GM19395 (cell line): ENCODE results near the gene S100A14.

Source experiments
- ATAC-seq: cut with Tn5 transposase; IDR thresholded peaks from one replicate; pipeline ENCODE4 v1.9.1; 2021; ENCODE audit warnings: mild to moderate bottlenecking, moderate library complexity; ENCODE audit not compliant: unreplicated experiment

The S100A14 gene

DNA sequence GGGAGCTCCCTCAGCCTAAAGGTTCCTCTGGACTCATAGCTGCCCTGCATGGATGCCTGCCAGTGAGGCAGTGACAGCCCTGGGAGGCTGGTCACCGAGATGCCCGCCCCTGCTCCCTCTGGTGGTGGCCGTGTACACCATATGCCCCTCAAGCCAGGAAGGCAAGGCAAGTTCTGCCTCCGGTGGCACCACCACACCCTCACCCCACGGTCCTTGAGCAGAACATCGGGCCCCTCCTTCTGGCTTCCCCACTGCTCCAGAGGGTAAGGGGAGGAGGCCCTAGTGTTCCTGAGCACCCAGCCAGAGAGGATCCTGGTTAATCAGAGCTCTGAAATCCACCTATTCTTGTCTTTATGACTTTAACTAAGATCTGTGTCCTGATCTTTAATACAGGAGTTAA is 1.5 kb upstream of the S100A14 start:
- no peak for ATAC-seq

DNA sequence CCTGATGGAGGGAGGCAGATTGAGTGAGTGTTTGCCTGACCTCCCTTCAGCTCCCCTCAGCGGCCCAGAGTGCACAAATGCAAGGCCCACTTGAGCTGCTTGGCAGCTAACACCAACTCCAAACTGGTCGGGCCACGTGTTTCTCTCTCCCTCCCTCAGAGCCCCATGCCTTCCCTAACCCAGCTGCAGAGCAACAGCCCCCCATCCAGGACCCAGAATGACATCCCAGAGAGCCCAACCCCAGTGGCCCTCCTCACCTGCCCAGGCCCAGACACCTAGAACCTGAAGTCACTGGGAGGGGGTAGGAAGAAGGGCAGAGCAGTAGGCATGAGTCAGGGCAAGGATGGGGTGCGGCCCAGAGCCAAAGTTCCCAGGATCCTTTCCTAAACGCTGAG is 789 bp upstream of the S100A14 start:
- ATAC-seq: no peak

DNA sequence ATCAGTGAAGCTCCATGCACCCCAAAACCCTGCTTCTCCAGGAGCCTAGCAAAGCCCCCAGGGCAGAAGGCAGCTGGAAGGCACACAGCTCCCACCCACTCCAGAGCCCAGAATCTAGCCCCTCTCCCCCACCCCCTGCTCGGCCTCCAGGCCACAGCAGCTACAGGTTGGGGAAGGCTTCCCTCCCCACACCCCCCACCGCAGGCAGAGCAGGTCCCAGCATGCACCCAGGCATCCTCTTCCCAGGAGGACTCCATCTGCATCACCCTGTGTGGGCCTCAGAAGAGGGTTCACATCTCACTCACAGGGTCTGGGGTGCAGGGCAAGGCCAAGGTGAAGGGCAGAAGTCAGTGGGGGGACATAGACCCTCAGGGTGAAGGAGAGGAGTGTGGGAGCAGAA is 719 bp downstream of the S100A14 start:
- ATAC-seq: no peak

DNA sequence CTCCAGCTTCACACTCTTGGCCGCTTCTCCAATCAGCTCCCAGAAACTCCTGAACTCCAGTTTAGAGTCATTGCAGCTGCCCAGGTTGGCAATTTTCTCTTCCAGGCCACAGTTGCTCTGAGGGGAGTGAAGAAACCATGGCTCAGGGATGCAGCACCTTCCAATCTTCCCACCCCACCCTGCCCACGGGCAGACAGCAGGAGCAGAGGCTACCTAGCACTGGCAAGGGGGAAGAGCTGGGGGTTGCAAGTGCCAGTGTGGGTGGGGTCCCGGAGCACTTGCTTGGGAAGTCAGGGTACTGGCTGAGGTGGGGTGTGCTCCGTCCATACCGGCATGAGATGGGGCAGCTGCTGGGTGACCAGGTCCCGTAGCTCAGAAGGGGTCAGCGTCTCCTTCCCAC is 1.2 kb downstream of the S100A14 start:
- ATAC-seq: no peak

DNA sequence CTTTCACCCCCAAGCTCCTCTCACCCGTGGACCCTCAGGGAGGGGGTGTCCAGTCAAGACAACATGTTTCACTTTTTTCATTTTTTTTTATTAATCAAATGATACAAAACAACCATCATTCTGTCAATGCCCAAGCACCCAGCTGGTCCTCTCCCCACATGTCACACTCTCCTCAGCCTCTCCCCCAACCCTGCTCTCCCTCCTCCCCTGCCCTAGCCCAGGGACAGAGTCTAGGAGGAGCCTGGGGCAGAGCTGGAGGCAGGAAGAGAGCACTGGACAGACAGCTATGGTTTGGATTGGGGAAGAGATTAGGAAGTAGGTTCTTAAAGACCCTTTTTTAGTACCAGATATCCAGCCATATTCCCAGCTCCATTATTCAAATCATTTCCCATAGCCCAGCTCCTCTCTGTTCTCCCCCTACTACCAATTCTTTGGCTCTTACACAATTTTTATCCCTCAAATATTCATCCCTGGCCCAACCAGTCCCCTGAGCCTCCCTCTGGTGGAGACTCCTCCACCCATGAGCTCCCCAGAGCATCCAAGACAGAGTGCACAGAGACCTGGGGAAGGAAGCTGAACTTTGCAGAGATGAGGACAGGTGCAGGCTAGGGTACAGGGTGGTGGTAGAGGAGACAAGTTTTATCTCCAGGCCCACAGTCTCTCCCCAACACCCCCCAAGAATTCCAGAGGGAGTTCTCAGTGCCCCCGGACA is 1.8 kb downstream of the S100A14 start:
- ATAC-seq: no peak

DNA sequence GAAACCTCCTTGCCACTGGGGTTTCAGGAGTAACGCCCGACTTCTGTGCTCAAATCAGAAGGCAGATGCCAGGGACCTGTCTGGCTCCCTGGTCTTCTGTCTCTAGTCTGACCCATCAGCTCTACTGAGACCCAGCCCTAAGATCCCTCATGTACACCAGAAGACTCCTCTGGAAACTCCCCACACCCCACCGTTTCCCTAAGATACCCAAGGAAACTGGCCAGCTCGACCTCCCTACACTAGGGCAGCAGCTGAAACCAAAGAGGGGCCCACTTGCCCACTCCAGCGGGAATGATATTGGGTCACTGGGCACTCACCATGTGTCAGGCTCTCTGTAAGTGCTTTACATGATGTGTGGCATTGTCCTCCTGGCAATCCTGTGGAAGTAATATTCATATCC is 2.7 kb downstream of the S100A14 start:
- no peak for ATAC-seq

DNA sequence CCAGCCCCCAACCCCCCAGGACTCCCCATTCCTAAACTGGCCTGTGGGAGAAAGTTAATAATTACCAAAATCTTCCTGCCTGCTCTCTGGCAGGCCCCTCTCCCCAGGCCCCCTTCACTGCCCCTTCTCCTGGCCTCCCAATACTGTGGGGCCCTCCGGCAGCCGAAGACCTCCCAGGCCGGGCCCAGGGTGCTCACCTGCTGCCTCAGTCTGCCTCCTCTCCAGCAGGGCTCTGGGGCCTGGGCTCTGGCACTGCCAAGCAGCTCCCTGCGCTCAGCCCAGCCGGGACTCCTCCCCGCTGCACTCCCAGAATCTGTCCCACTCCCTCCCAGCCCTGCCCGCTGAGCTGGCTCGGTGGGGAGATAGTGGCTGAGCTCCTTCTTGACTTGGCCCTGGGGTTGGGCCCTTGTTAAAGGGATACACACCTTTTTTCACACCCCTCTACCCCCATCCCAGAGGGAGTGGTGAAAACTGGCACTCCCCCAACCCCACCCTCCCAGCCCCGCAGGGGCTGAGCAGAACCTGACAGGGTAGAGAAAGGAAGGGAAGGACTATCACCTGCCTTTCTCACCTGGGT is 3.3 kb downstream of the S100A14 start, which contains the start of gene S100A16:
S100A16 (minus strand) TSS at position 383 of the 577 bp plus-strand sequence. CDS start 4,986 bp downstream, outside the sequence.
- no peak for ATAC-seq

DNA sequence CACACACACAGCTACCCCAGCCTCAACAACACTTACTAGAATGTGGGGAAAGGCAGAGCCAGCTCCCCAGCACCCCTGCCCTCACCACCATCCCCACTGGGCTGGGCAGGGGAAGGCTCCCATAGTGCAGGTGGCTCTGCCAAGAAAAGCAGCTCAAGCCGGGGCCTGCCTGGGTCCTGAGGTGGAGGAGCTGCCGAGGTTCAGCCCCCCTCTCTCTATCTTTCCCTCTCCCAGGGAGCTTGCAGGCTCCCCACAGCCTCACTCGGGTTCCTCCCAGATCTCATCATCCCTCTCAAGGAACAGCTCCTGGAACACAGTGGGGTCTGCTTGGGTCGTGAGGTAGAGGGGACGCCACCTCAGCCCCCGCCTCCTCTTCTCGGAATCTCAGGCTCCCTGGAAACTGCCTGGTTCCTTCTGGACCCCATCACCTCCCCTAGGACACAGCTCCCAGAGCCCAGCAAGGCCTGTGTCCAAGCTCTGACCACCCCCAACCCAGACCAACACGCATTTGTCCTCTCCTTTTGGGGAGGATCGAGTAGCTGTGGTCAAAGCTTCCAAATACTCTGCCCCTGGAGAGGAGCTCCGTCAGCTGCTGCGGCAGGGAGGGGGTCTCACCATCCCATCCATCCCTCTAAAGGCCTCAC is 3.9 kb downstream of the S100A14 start:
- ATAC-seq: no peak

DNA sequence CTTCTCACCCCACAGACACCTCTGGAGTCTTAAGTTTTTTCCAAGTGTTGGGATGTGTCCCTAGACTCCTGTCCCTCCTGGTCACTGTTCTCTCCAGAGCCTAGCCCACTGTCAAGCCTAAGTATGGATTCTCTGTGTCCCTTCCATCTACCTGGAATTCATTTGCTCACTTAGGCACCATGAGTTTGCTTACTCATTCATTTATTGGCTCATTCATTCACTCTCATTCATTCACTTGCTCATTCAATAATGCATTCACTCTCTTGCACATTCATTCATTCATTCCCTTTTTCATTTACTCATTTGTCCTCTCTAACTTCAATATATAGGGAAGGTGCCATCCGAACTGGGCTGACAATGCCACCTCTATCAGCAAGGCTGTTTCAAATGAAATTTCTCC is 4.8 kb downstream of the S100A14 start:
- ATAC-seq: no peak

DNA sequence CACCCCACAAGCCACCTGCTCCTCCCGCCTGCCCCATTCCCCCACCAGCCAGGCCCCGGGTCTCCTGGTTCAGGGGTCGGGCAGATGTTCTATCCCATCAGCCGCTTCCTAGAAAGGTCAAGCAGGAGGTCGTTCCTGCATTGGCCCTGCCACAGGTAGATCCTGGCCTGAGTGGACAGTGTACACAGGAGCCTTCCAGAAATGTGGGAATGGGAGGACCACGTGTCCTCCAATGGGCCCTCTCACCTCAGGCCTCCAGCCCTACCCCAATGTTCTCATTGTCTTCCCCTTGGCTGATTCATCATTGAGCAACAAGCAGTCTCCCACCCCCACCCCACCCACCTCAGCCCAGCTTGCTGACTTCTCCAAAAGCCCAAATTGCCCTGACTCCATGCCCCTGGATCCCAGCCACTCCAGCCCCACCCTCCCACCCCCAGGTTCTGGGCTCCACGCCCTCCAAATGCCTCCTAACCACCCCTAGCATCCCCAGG is 5.3 kb downstream of the S100A14 start:
- ATAC-seq: no peak

DNA sequence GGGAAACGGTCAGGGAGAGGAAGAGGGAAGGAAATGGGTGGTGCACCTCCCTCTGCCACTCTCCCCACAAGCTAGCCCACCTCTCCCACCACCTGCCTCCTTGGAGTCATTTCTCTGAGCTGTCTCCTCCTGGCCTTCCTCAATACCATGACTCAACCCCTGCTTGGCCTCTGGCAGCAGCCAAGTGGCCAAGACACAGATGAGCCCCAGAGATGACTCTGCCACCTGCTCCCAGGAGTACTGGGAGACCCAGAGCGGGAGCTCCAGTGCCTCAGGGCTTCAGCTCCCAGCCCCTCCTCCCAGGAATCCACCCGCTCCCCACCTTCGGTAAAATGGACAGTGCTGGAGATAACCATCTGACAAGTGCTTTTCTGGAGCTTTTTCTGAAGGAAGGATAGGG is 5.8 kb downstream of the S100A14 start:
- ATAC-seq: no peak

DNA sequence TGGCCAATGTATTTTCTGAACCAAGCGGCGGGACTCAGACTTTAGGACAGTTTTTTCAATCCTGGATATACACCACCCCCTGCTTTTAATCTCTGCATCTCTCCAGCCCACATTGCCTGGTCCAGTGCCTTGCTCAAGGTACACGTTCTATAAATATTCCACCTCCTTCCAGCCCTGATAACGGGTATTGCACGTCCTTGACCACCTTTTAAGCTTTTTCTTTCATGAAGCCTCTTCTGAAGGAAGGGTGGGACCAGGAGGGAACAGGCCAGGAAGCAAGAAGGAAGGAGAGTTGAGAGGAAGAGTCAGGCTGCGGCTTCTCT is 6.6 kb downstream of the S100A14 start:
- no peak for ATAC-seq

DNA sequence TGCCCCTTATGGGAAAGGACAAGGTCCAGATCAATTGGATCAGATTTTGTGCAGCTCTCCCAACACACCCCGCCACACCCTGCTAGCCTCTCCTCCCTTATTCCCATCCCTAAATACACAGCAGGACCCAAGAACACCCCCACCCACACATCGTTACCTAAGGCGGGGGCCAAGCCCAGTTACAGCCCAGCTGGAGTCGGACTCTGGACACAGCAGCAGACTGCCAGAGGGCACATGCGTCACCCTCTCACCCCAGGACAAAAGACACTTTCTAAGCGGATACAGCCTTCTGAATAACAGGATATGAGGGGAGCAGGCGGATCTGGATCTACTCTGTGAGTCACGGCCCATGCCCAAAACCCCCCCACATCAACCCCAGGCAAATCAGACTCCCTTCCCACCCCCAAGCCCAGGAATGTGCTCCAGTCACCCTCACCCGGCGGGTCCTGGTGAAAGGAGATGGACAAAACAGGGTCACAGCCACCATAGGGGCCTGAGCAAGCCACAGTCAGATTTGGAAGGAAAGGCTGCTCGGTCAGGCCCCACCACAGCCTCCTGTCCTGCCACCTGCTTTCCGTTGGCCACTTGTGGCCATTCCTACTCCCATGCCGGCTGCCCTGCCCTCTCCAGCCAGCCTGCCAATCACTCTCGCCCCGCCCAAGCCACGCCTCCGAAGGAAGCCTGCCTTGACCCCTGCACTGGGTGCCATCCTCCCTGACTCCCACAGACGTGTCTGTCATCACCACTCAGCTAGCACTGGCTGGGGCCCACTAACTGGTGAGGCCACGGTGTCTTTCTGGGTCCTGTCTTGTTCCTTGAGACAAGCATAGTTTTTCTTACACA is 7.2 kb downstream of the S100A14 start:
- ATAC-seq: no peak

DNA sequence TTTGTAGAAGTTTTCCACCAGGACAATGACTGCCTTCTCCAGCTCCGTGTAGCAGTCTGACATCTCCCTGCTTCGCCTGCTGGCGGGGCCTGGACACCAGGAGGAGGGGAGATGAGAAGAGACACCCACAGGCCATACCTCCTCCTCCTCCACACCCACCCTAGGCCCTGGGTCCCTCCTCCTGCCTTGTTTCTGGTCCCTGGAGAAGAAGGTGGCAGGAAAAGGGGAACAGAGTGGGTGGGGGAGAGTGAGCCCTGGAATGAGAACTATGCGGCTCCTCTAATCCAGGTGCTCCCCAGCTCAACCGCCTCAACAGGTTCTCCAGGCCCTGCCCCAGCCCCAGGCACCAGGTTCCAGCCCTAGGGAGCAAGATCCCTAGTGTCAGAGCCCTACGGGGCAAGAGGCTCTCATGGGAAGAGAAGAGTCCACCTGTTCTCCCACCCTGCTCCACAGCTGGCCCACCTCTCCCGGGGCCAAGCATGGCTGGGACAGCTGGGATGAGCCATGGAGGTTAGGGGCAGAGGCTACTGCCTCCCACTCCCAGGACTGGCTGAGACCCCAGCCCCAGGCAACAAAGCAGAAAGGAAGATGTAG is 7.9 kb downstream of the S100A14 start:
- ATAC-seq: no peak

DNA sequence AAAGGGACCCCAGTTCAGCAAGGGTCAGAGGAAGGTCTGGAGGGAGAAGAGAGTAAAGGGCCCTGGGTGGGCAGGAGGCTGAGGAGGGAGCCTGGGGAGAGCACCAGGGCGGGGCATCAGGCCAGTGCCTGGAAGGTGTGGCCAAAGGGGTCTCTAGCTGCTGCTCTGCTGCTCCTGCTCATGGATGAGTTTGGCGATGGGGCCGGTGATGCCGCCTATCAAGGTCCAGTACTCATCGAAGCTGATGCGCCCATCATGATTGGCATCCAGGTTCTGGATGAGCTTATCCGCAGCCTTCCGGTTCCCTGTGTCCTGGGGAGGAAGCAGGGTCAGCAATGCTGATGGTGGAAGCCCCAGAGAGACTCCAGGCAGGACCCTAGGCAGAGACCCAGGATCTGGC is 8.7 kb downstream of the S100A14 start:
- no peak for ATAC-seq

DNA sequence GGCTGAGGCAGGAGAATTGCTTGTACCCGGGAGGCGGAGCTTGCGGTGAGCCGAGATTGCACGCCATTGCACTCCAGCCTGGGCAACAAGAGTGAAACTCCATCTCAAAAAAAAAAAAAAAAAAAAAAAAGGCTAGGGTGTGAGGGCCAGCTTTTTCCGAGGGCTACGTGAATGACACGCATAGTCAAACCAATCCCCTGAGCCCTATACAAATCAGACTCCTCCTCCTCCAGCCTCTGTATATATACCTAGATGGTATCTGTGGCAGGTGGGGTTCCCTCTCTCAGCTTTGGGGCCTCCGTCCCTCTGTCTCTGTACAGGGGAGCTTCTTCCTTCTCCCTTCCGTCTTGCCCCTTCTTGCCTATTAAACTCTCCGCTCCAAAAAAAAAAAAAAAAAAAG is 9.9 kb downstream of the S100A14 start:
- no peak for ATAC-seq

DNA sequence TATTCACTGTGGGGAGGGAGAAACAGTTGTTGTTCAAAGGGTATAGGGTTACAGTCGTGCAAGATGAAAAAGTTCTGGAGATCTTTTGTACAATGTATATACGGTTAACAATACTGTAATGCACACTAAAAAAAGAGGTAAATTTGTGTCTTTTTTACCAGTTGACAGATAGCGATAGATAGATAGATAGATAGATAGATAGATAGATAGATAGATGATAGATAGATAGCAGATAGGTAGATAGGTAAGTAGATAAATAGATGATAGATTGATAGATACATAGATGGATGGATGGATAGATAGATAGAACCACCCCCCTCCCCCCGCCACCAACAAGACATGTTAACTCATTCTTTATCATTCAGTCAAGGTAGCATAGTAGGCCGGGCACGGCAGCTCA is 13.4 kb downstream of the S100A14 start:
- ATAC-seq: no peak

DNA sequence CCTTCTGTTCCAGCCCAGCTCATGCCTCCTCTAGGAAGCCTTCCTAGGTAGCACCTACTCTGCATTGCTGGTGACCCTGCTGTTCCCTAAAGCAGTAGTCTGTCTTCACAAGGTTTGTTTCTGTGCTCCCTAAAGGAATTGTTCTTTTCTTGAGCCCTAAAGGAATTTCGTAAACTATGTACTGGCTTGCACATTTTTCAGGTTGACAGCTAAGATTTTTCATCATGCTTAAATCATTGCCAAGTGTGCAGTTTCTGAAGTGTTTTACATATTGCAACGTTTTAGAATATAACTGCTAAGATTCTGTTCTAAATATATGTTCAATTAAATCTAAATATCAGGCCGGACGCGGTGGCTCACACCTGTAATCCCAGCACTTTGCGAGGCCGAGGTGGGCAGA is 16.3 kb downstream of the S100A14 start:
- ATAC-seq: no peak

DNA sequence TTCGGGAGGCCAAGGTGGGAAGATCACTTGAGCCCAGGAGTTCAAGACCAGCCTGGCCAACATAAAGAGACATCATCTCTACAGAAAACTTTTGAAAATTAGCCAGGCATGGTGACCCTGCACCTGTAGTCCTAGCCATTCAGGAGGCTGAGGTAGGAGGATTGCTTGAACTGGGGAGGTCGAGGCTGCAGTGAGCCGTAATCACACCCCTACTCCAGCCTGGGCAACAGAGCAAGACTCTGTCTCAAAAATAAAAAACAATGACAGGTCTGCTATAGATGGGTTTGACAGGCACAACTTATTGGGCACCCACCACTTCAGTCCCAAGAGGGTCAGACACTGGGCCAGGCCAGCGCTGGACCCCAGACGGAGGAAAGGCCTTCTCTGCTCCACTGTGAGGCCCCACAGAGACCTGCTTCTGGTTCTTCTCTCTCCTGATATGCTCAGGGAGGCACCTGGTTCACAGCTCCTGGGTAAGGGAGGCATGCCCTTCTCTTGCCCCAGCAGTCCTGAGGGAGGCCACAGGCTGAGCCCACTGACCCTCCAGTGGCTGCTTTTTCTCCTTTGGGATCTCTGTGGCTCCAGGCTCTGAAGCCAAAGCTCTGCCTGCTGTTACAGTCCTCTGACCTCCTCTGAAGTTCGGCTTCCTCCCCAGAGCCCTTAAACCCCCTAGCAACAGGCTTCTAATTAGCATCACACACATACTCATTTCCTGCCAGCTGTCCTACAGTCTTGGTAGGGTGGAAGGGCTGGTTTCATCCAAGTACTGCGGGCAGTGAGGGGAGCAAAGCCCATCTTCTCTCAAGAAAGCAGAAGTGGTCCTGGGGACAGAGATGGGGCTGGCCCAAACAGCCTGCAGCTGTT is 17.6 kb downstream of the S100A14 start:
- ATAC-seq: peak; percentile 97

DNA sequence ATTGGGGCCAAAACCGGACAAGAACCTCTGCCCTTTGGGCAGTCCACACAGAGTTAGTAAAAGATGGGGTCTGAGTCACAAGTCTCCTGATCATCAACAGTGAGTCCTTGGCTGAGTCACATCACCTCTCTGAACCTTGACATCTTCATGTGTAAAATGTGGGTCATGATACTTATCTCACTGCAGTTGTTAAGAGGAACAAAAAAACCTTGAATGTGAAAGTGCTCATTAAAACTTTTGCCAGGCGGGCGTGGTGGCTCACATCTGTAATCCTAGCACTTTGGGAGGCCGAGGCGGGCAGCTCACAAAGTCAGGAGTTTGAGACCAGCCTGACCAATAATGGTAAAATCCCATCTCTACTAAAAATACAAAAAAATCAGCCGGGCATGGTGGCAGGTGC is 18.9 kb downstream of the S100A14 start:
- ATAC-seq: no peak
